HEK293 (cell line): ENCODE measurements around the gene SRSF2.

Experiments used
- CTCF ChIA-PET: fragments of 350-600 bp; formaldehyde crosslinking; extraction: SDS; loops from one replicate; lab custom pipeline; 2021; ENCODE audit warnings: antibody characterized with exemption; lab: Yijun Ruan, JAX
- POLR2A ChIA-PET: fragments of 300-600 bp; formaldehyde crosslinking; extraction: SDS; loops from one replicate; lab custom pipeline; 2020; ENCODE audit warnings: antibody characterized with exemption, inconsistent platforms; lab: Yijun Ruan, JAX
- H3K27ac ChIP-seq: fragments of 200-500 bp; sonication (Bioruptor generic); 2 replicates; pipeline ENCODE4 v1.5.1; 2014; ENCODE audit warnings: low read depth, low read length, control low read depth, inconsistent platforms; ENCODE audit errors: extremely low read depth
- H3K36me3 ChIP-seq, 2 experiments: fragments of 200-500 bp in 1 of 2; sonication (Bioruptor generic) in 1 of 2; 1 replicate in 1 of 2; 2 replicates in 1 of 2; pipeline ENCODE4 v1.5.1; 2014 to 2017; ENCODE audit warnings: inconsistent platforms in 2 of 2, low read length in 2 of 2; ENCODE audit not compliant: control insufficient read depth in 2 of 2, insufficient read depth in 1 of 2
- H3K4me1 ChIP-seq: fragments of 200-500 bp; sonication (Bioruptor generic); 2 replicates; pipeline ENCODE4 v1.5.1; 2014; ENCODE audit warnings: mild to moderate bottlenecking, low read length, inconsistent platforms; ENCODE audit not compliant: control insufficient read depth, insufficient read depth
- H3K4me3 ChIP-seq: 2 replicates; pipeline ENCODE4 v1.5.1; 2011; ENCODE audit warnings: low read depth, mild to moderate bottlenecking, control low read depth, low read length, moderate library complexity
- H3K9me3 ChIP-seq: fragments of 200-500 bp; sonication (Bioruptor generic); 2 replicates; pipeline ENCODE4 v1.5.1; 2014; ENCODE audit warnings: low read depth, low read length, inconsistent platforms; ENCODE audit not compliant: control insufficient read depth, insufficient read depth
- EGR2 ChIP-seq: fragments of 450-650 bp; formaldehyde crosslinking; IDR thresholded peaks from 2 replicates; pipeline ENCODE4 v1.5.1; 2016; ENCODE audit warnings: low read depth, missing biosample characterization, missing genetic modification characterization
- FEZF1 ChIP-seq: fragments of 450-650 bp; formaldehyde crosslinking; IDR thresholded peaks from 2 replicates; pipeline ENCODE4 v1.5.1; 2016; ENCODE audit warnings: missing biosample characterization, missing genetic modification characterization
- OVOL3 ChIP-seq: fragments of 450-650 bp; formaldehyde crosslinking; IDR thresholded peaks from 2 replicates; pipeline ENCODE4 v1.5.1; 2016; ENCODE audit warnings: missing biosample characterization, missing genetic modification characterization
- PRDM4 ChIP-seq: fragments of 450-650 bp; formaldehyde crosslinking; IDR thresholded peaks from 2 replicates; pipeline ENCODE4 v1.5.1; 2017; ENCODE audit warnings: missing biosample characterization, missing genetic modification characterization
- ZFP3 ChIP-seq: fragments of 450-650 bp; formaldehyde crosslinking; IDR thresholded peaks from 2 replicates; pipeline ENCODE4 v1.5.1; 2016; ENCODE audit warnings: low read depth, missing biosample characterization, missing genetic modification characterization
- ZNF133 ChIP-seq: fragments of 450-650 bp; formaldehyde crosslinking; IDR thresholded peaks from 2 replicates; pipeline ENCODE4 v1.5.1; 2016; ENCODE audit warnings: missing biosample characterization, missing genetic modification characterization
- ZNF169 ChIP-seq: fragments of 450-650 bp; formaldehyde crosslinking; IDR thresholded peaks from 2 replicates; pipeline ENCODE4 v1.5.1; 2016; ENCODE audit warnings: missing biosample characterization, missing genetic modification characterization
- ZNF214 ChIP-seq: fragments of 450-650 bp; formaldehyde crosslinking; IDR thresholded peaks from 2 replicates; pipeline ENCODE4 v1.5.1; 2017; ENCODE audit warnings: missing biosample characterization, mild to moderate bottlenecking, missing genetic modification characterization, borderline replicate concordance
- ZNF280C ChIP-seq: fragments of 450-650 bp; formaldehyde crosslinking; IDR thresholded peaks from 2 replicates; pipeline ENCODE4 v1.5.1; 2016; ENCODE audit warnings: missing biosample characterization, missing genetic modification characterization
- ZNF426 ChIP-seq: fragments of 450-650 bp; formaldehyde crosslinking; IDR thresholded peaks from 2 replicates; pipeline ENCODE4 v1.5.1; 2017; ENCODE audit warnings: missing biosample characterization, missing genetic modification characterization, mild to moderate bottlenecking, inconsistent platforms, moderate library complexity
- ZNF518A ChIP-seq: fragments of 450-650 bp; formaldehyde crosslinking; conservative IDR thresholded peaks from 2 replicates; pipeline ENCODE4 v1.5.1; 2016; ENCODE audit warnings: low read depth, missing biosample characterization, missing genetic modification characterization
- ZNF549 ChIP-seq: fragments of 450-650 bp; IDR thresholded peaks from 2 replicates; pipeline ENCODE4 v1.5.1; 2018; ENCODE audit warnings: missing biosample characterization, missing genetic modification characterization, mild to moderate bottlenecking, inconsistent platforms, moderate library complexity
- ZNF670 ChIP-seq: fragments of 450-650 bp; formaldehyde crosslinking; IDR thresholded peaks from 2 replicates; pipeline ENCODE4 v1.5.1; 2016; ENCODE audit warnings: missing biosample characterization, missing genetic modification characterization, low read depth
- ZXDB ChIP-seq: fragments of 450-650 bp; formaldehyde crosslinking; IDR thresholded peaks from 2 replicates; pipeline ENCODE4 v1.5.1; 2016; ENCODE audit warnings: missing biosample characterization, missing genetic modification characterization
- TF ChIP-seq, protein P1 (sequence below): fragments of 450-650 bp; formaldehyde crosslinking; IDR thresholded peaks from 2 replicates; pipeline ENCODE4 v1.5.0; 2017; ENCODE audit warnings: missing biosample characterization, missing genetic modification characterization, borderline replicate concordance
- TF ChIP-seq, protein P2 (sequence below): sonication (generic); formaldehyde crosslinking; IDR thresholded peaks from 2 replicates; pipeline ENCODE4 v1.8.1; 2022; ENCODE audit warnings: mild to moderate bottlenecking, moderate library complexity, missing genetic modification reagents
- TF ChIP-seq, protein P3 (sequence below): fragments of 450-650 bp; formaldehyde crosslinking; optimal IDR thresholded peaks from 2 replicates; pipeline ENCODE3; 2016; ENCODE audit warnings: missing biosample characterization, mild to moderate bottlenecking, missing genetic modification characterization

Gene SRSF2

DNA sequence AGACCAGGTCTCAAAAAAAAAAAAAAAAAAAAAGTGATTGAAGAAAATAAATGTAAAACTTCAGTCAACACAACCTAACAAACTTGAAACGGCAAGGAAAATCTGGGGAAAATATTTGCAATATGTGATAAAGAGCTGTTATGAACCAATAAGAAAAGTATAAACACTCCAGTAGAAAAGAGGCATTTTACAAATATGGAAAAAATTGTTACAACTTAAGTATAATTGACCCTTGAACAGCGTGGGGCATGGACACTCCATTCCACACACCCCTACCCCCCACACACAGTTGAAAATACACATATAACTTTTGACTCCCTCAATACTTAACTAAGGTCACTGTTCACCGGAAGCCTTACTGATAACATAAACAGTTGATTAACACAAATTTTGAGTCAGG, 21.4 kb upstream of the SRSF2 start:
- CTCF ChIA-PET = interaction anchor here (0.6 to 0.7 kb wide), 2 partner anchors 179 to 975 kb away, joined by 3 to 4 read pairs; no protein-coding TSS in a partner anchor
- H3K36me3 ChIP-seq = peaks cover 41% of the 10 kb centered on the region in 2 experiments
- POLR2A ChIA-PET = interaction anchor here (0.6 to 0.7 kb wide), 2 partner anchors 16 to 1797 kb away, joined by 3 to 7 read pairs; no protein-coding TSS in a partner anchor
- TF ChIP-seq, protein P1, sequence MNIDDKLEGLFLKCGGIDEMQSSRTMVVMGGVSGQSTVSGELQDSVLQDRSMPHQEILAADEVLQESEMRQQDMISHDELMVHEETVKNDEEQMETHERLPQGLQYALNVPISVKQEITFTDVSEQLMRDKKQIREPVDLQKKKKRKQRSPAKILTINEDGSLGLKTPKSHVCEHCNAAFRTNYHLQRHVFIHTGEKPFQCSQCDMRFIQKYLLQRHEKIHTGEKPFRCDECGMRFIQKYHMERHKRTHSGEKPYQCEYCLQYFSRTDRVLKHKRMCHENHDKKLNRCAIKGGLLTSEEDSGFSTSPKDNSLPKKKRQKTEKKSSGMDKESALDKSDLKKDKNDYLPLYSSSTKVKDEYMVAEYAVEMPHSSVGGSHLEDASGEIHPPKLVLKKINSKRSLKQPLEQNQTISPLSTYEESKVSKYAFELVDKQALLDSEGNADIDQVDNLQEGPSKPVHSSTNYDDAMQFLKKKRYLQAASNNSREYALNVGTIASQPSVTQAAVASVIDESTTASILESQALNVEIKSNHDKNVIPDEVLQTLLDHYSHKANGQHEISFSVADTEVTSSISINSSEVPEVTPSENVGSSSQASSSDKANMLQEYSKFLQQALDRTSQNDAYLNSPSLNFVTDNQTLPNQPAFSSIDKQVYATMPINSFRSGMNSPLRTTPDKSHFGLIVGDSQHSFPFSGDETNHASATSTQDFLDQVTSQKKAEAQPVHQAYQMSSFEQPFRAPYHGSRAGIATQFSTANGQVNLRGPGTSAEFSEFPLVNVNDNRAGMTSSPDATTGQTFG = no peak
- TF ChIP-seq ZXDB (tag by site-specific recombination) = no peak
- no peak for TF ChIP-seq ZNF426 (tag by site-specific recombination)
- no peak for TF ChIP-seq ZNF549 (tag by site-specific recombination)
- TF ChIP-seq, protein P2, sequence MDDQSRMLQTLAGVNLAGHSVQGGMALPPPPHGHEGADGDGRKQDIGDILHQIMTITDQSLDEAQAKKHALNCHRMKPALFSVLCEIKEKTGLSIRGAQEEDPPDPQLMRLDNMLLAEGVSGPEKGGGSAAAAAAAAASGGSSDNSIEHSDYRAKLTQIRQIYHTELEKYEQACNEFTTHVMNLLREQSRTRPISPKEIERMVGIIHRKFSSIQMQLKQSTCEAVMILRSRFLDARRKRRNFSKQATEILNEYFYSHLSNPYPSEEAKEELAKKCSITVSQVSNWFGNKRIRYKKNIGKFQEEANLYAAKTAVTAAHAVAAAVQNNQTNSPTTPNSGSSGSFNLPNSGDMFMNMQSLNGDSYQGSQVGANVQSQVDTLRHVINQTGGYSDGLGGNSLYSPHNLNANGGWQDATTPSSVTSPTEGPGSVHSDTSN (CRISPR knock-in tag) = no peak
- TF ChIP-seq ZNF280C = no peak
- TF ChIP-seq ZNF133 (tag by site-specific recombination) = peak; percentile 94
- no peak overlapping the region for H3K4me3 ChIP-seq
- no peak overlapping the region for H3K27ac ChIP-seq
- H3K4me1 ChIP-seq = no peaks in the 10 kb centered on the region
- H3K9me3 ChIP-seq = no peaks in the 10 kb centered on the region

DNA sequence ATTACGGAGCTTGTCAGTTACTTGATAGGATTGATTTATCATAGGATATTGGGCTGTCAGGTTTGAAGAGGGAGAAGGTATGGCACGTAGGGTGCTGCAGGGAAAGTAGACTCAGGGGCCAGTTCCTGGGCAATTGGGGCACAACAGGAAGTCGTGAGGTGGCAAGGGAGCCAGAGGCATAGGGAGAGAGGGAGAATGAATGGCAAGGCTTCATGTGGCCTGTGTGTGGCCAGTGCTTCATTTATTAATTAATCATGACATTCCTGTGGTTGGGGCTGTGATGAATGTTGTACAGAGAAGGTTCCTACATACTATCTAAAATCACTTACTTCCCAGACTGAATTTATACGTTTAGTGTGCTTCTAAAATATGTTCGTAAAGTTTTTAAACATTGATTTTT, 20.1 kb upstream of the SRSF2 start:
- no peak overlapping the region for H3K27ac ChIP-seq
- no peaks in the 10 kb centered on the region for H3K9me3 ChIP-seq
- H3K4me1 ChIP-seq = no peaks in the 10 kb centered on the region
- peaks cover 50 to 52% of the 10 kb centered on the region in 2 experiments for H3K36me3 ChIP-seq
- no peak for TF ChIP-seq ZNF670 (tag by site-specific recombination)
- TF ChIP-seq ZNF214 (tag by site-specific recombination) = no peak
- no peak for TF ChIP-seq PRDM4 (tag by site-specific recombination)
- no peak for TF ChIP-seq OVOL3 (tag by site-specific recombination)
- TF ChIP-seq, protein P3, sequence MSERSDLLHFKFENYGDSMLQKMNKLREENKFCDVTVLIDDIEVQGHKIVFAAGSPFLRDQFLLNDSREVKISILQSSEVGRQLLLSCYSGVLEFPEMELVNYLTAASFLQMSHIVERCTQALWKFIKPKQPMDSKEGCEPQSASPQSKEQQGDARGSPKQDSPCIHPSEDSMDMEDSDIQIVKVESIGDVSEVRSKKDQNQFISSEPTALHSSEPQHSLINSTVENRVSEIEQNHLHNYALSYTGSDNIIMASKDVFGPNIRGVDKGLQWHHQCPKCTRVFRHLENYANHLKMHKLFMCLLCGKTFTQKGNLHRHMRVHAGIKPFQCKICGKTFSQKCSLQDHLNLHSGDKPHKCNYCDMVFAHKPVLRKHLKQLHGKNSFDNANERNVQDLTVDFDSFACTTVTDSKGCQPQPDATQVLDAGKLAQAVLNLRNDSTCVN (tag by site-specific recombination) = no peak
- no peak for TF ChIP-seq ZNF169 (tag by site-specific recombination)
- no peak for TF ChIP-seq ZNF518A (tag by site-specific recombination)
- no peak for TF ChIP-seq ZFP3 (tag by site-specific recombination)
- TF ChIP-seq EGR2 (tag by site-specific recombination) = no peak
- TF ChIP-seq FEZF1 = no peak
- ChIA-PET CTCF (interaction anchor here (0.6 kb wide), 1 partner anchor 312 kb away, joined by 3 read pairs; no protein-coding TSS in a partner anchor), POLR2A (no interaction called here)
- no peak overlapping the region for H3K4me3 ChIP-seq
